Central memory CD8-positive, alpha-beta T cell (primary cell): ENCODE results near the gene ERMP1.
"Not testable (repeated sequence)": the region's sequence is repeated elsewhere in the genome, so short reads cannot be mapped to it uniquely, and the experiment has no call there.

ENCODE experiments used
- ATAC-seq: fragments of 150-1000 bp; cut with Tn5 transposase; replicated peaks from 2 replicates; pipeline ENCODE4 v1.10.0; 2022; ENCODE audit warnings: mild to moderate bottlenecking, moderate FRiP score, moderate number of reproducible peaks; ENCODE audit not compliant: poor library complexity, severe bottlenecking; ENCODE audit errors: extremely low read depth
- DNase-seq, 2 donors: peaks; one replicate each; pipeline ENCODE4 v3.0.0; 2021; ENCODE audit warnings: low spot score in 2 of 2
- H3K27ac Mint-ChIP-seq: one replicate; pipeline ENCODE4 v1.8.0; 2022; ENCODE audit warnings: low read depth, mild to moderate bottlenecking, moderate library complexity, mixed read lengths
- H3K27me3 Mint-ChIP-seq: one replicate; pipeline ENCODE4 v1.8.0; 2022; ENCODE audit warnings: mixed read lengths
- H3K36me3 Mint-ChIP-seq: one replicate; pipeline ENCODE4 v1.8.0; 2022; ENCODE audit warnings: mild to moderate bottlenecking, moderate library complexity, mixed read lengths; ENCODE audit not compliant: insufficient read depth
- H3K4me1 Mint-ChIP-seq: one replicate; pipeline ENCODE4 v1.8.0; 2022; ENCODE audit warnings: mixed read lengths
- H3K4me3 Mint-ChIP-seq: one replicate; pipeline ENCODE4 v1.8.0; 2022; ENCODE audit warnings: mild to moderate bottlenecking, moderate library complexity, mixed read lengths
- H3K9me3 Mint-ChIP-seq: one replicate; pipeline ENCODE4 v1.8.0; 2022; ENCODE audit warnings: mixed read lengths

The ERMP1 gene

GRCh38 chr9:5799314-5799713 is 33.6 kb downstream of the ERMP1 start:
- H3K9me3 Mint-ChIP-seq, result no peaks in the 10 kb centered on the region
- H3K4me3 Mint-ChIP-seq, result no peak overlapping the region
- DNase-seq (no peak), ATAC-seq (no peak)
- no peak overlapping the region for H3K27ac Mint-ChIP-seq
- H3K4me1 Mint-ChIP-seq, result peaks cover 15% of the 10 kb centered on the region
- H3K36me3 Mint-ChIP-seq, result peaks cover 25% of the 10 kb centered on the region
- no peaks in the 10 kb centered on the region for H3K27me3 Mint-ChIP-seq

- Mint-ChIP-seq H3K4me3 (no peak overlapping the region), H3K4me1 (peaks cover 23% of the 10 kb centered on the region), H3K9me3 (no peaks in the 10 kb centered on the region), H3K27ac (no peak overlapping the region), H3K27me3 (no peaks in the 10 kb centered on the region), H3K36me3 (peaks cover 25% of the 10 kb centered on the region)
- DNase-seq (no peak), ATAC-seq (no peak)
Observed at GRCh38 chr9:5798581-5798980, 34.3 kb downstream of the ERMP1 start.

- Mint-ChIP-seq H3K4me1 (peaks cover 32% of the 10 kb centered on the region), H3K27ac (no peak overlapping the region), H3K36me3 (peaks cover 31% of the 10 kb centered on the region), H3K27me3 (no peaks in the 10 kb centered on the region), H3K9me3 (no peaks in the 10 kb centered on the region), H3K4me3 (no peak overlapping the region)
- ATAC-seq (no peak), DNase-seq (no peak)
Observed at GRCh38 chr9:5796298-5796697, 36.6 kb downstream of the ERMP1 start.

GRCh38 chr9:5793812-5794211 is 39.1 kb downstream of the ERMP1 start:
- H3K4me1 Mint-ChIP-seq, result peaks cover 37% of the 10 kb centered on the region
- H3K4me3 Mint-ChIP-seq, result no peak overlapping the region
- DNase-seq, result no peak
- peaks cover 37% of the 10 kb centered on the region for H3K36me3 Mint-ChIP-seq
- no peak for ATAC-seq
- H3K27ac Mint-ChIP-seq, result peak overlapping the region; percentile 38
- H3K9me3 Mint-ChIP-seq, result no peaks in the 10 kb centered on the region
- no peaks in the 10 kb centered on the region for H3K27me3 Mint-ChIP-seq

- DNase-seq (no peak), ATAC-seq (no peak)
- H3K27me3 Mint-ChIP-seq, result no peaks in the 10 kb centered on the region
- peaks cover 35% of the 10 kb centered on the region for H3K36me3 Mint-ChIP-seq
- H3K4me1 Mint-ChIP-seq, result peaks cover 47% of the 10 kb centered on the region
- no peak overlapping the region for H3K27ac Mint-ChIP-seq
- no peak overlapping the region for H3K4me3 Mint-ChIP-seq
- H3K9me3 Mint-ChIP-seq, result no peaks in the 10 kb centered on the region
Observed at GRCh38 chr9:5791870-5792269, 41.0 kb downstream of the ERMP1 start.

- ATAC-seq, result no peak
- no peak for DNase-seq
- Mint-ChIP-seq H3K27me3 (no peaks in the 10 kb centered on the region), H3K9me3 (no peaks in the 10 kb centered on the region), H3K36me3 (peaks cover 32% of the 10 kb centered on the region), H3K4me3 (no peak overlapping the region), H3K4me1 (peaks cover 47% of the 10 kb centered on the region), H3K27ac (no peak overlapping the region)
Observed at GRCh38 chr9:5790923-5791322, 42.0 kb downstream of the ERMP1 start.

- no peak overlapping the region for H3K4me3 Mint-ChIP-seq
- H3K9me3 Mint-ChIP-seq, result no peaks in the 10 kb centered on the region
- peaks cover 34% of the 10 kb centered on the region for H3K36me3 Mint-ChIP-seq
- no peaks in the 10 kb centered on the region for H3K27me3 Mint-ChIP-seq
- peaks cover 39% of the 10 kb centered on the region for H3K4me1 Mint-ChIP-seq
- ATAC-seq (no peak), DNase-seq (no peak)
- no peak overlapping the region for H3K27ac Mint-ChIP-seq
Observed at GRCh38 chr9:5789489-5789888, 43.4 kb downstream of the ERMP1 start.

- Mint-ChIP-seq H3K27ac (peak overlapping the region; percentile 58), H3K4me1 (peaks cover 22% of the 10 kb centered on the region), H3K9me3 (no peaks in the 10 kb centered on the region), H3K4me3 (no peak overlapping the region), H3K36me3 (peaks cover 38% of the 10 kb centered on the region), H3K27me3 (no peaks in the 10 kb centered on the region)
- DNase-seq (no peak), ATAC-seq (no peak)
Observed at GRCh38 chr9:5787759-5788302, 45.1 kb downstream of the ERMP1 start.

DNA sequence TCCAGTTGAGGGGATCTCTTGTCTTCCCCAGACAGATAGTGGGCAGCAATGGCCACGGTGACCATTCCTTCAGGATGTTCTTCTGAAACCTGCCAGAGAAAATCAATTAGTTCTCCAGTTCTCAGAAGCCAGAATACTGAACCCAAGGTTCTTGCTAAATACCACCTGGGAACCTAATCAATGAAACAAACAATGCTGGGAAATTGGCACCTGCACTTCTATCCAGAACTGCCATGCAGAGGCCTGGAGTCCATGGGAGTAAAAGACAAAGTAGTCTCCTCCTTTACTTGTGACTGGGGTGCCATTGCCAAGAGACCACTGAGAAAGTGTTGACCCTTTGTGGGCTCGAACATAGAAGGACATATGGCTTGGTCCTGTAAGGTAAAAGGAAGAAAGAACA is 45.7 kb downstream of the ERMP1 start:
- no peak overlapping the region for H3K4me3 Mint-ChIP-seq
- H3K4me1 Mint-ChIP-seq, result peaks cover 24% of the 10 kb centered on the region
- DNase-seq, result no peak
- ATAC-seq, result no peak
- no peaks in the 10 kb centered on the region for H3K27me3 Mint-ChIP-seq
- H3K36me3 Mint-ChIP-seq, result peaks cover 40% of the 10 kb centered on the region
- no peaks in the 10 kb centered on the region for H3K9me3 Mint-ChIP-seq
- no peak overlapping the region for H3K27ac Mint-ChIP-seq

- DNase-seq (no peak), ATAC-seq (no peak)
- no peak overlapping the region for H3K27ac Mint-ChIP-seq
- H3K4me3 Mint-ChIP-seq, result no peak overlapping the region
- H3K4me1 Mint-ChIP-seq, result peaks cover 25% of the 10 kb centered on the region
- H3K27me3 Mint-ChIP-seq, result no peaks in the 10 kb centered on the region
- no peaks in the 10 kb centered on the region for H3K9me3 Mint-ChIP-seq
- peaks cover 40% of the 10 kb centered on the region for H3K36me3 Mint-ChIP-seq
Observed at GRCh38 chr9:5786370-5787127, 46.4 kb downstream of the ERMP1 start.

GRCh38 chr9:5784526-5785315 is 48.2 kb downstream of the ERMP1 start:
- H3K9me3 Mint-ChIP-seq, result peaks cover 6% of the 10 kb centered on the region
- no peaks in the 10 kb centered on the region for H3K27me3 Mint-ChIP-seq
- H3K27ac Mint-ChIP-seq, result peak overlapping the region; percentile 4
- DNase-seq (no peak), ATAC-seq (no peak)
- H3K4me1 Mint-ChIP-seq, result peaks cover 29% of the 10 kb centered on the region
- H3K36me3 Mint-ChIP-seq, result peaks cover 32% of the 10 kb centered on the region
- H3K4me3 Mint-ChIP-seq, result no peak overlapping the region

DNA sequence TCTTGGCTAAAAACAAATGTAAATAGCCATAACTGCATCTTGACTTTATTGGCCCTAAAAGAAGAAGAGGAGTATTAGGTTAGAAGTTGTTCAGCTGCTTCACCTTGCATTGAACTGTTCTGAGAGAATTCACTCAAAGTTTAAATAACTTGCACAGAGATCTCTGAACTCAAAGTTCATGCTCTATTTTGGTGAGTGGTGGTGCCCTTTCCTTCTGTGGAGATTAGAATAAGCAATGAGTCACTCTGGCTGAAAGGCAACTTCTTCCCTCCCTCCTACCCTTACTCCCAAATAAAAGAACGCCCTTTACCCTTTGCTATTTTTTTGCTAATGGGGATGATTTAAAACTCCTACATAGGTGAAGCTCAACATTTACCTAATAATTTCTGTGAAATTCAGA is 48.9 kb downstream of the ERMP1 start:
- no peak for ATAC-seq
- Mint-ChIP-seq H3K4me1 (peaks cover 29% of the 10 kb centered on the region), H3K27me3 (no peaks in the 10 kb centered on the region), H3K36me3 (peaks cover 32% of the 10 kb centered on the region), H3K9me3 (peaks cover 6% of the 10 kb centered on the region), H3K27ac (no peak overlapping the region), H3K4me3 (no peak overlapping the region)
- no peak for DNase-seq

DNA sequence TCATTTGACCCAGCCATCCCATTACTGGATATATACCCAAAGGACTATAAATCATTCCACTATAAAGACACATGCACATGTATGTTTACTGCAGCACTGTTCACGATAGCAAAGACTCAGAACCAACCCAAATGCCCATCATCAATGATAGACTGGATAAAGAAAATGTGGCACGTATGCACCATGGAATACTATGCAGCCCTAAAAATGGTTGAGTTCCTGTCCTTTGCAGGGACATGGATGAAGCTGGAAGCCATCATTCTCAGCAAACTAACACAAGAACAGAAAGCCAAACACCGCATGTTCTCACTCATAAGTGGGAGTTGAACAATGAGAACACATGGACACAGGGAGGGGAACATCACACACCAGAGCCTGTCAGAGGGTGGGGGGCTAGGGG is 49.5 kb downstream of the ERMP1 start:
- not testable (repeated sequence) for H3K27me3 Mint-ChIP-seq, ATAC-seq, DNase-seq, H3K4me3 Mint-ChIP-seq, H3K9me3 Mint-ChIP-seq, H3K27ac Mint-ChIP-seq
- Mint-ChIP-seq H3K36me3 (peaks cover 33% of the 10 kb centered on the region), H3K4me1 (peaks cover 23% of the 10 kb centered on the region)
